Esophagus squamous epithelium (tissue), 4 donors: ENCODE data around the gene MYOZ3. TPM values are rescaled to one million over a fixed set of nuclear protein-coding genes. Genes with fewer than 3 reads are reported as not detected.

Experiments used
- total RNA-seq, 4 donors: library from RNA; depleted of rRNA; stranded (reverse); fragments of >200 nt; gene quantifications; one replicate each; pipeline ENCODE4 v1.1.0, GENCODE V29; 2016

MYOZ3 gene
- total RNA-seq, 4 donors from 2014 or later: under 0.01 TPM; not detected in 3

Other genes starting within 250 kb of the MYOZ3 start
- gene CD74, start 248.3 kb upstream of the MYOZ3 start, total RNA-seq: 1,000 to 10,000 TPM in 1 of 4 donors, 100 to 1,000 TPM in 2, 10 to 100 TPM in 1; 91.0 to 1,037 (median 261) TPM
- gene RPS14, start 211.5 kb upstream of the MYOZ3 start, total RNA-seq: 1,000 to 10,000 TPM; 1,098 to 4,026 (median 2,484) TPM
- gene NDST1, start 153.1 kb upstream of the MYOZ3 start, total RNA-seq: 100 to 1,000 TPM in 3 of 4 donors, 10 to 100 TPM in 1; 76.5 to 205 (median 118) TPM
- gene SYNPO, start 20.6 kb upstream of the MYOZ3 start, total RNA-seq: 1 to 10 TPM; 2.5 to 8.8 (median 5.6) TPM
- 10 to 100 TPM; 22.8 to 38.4 (median 28.8) TPM for gene RBM22, start 39.8 kb downstream of the MYOZ3 start, total RNA-seq
- 10 to 100 TPM; 31.8 to 50.2 (median 36.8) TPM for gene DCTN4, start 97.8 kb downstream of the MYOZ3 start, total RNA-seq
- 10 to 100 TPM in 3 of 4 donors, 1 to 10 TPM in 1; 6.8 to 38.5 (median 17.6) TPM for gene SMIM3, start 117.5 kb downstream of the MYOZ3 start, total RNA-seq
- gene IRGM, start 185.3 kb downstream of the MYOZ3 start, total RNA-seq: under 1 TPM in 1 of 4 donors, not detected in 3; 0.95 TPM
- 1 to 10 TPM; 1.7 to 7.4 (median 4.9) TPM for gene ZNF300, start 243.7 kb downstream of the MYOZ3 start, total RNA-seq